ENCODE measurements around the gene GIMD1.
"Not testable (repeated sequence)": the region's sequence is repeated elsewhere in the genome, so short reads cannot be mapped to it uniquely, and the experiment has no call there.

Gene GIMD1

DNA sequence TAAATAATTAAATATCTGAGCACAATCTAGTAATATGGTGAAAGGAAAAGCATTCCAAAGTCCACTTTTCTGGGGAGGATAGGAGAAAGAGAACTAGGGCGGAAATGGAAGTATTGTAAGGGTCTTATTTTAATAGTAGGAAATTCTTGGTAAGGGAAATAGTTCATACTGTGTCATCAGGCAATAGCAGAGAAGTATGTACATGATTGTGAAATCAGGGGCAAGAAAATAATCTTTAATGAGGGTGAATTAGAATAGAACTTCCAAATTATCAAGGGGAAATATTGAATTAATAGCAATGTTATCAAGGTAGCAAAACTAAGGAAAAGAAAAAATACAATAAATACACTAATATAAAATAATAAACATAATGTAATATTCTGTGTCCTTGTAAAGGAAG lies 14.8 kb downstream of the GIMD1 start:
- in situ Hi-C loops (cut with MboI; ENCODE audit: low sequenced_read_pairs) = no loop called here

DNA sequence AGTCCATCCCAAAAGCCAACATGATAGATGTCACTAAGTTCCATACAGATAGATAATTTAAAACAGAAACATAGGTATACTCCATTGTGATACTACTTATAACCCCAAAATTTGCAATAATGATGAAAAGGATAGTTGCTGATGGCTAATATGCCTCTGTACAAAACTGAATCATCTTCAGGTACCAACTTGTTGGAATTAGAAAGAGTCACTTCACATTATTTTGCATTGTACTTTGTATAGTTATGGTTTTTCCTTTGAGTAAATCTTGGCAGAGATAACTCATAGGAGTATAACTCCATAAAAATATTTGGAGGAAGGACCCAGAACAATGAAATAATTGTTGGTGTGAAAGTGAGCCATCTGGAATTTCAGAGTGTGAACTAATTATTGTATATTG lies 17.6 kb downstream of the GIMD1 start:
- in situ Hi-C loops (cut with MboI; ENCODE audit: low sequenced_read_pairs) = no loop called here

DNA sequence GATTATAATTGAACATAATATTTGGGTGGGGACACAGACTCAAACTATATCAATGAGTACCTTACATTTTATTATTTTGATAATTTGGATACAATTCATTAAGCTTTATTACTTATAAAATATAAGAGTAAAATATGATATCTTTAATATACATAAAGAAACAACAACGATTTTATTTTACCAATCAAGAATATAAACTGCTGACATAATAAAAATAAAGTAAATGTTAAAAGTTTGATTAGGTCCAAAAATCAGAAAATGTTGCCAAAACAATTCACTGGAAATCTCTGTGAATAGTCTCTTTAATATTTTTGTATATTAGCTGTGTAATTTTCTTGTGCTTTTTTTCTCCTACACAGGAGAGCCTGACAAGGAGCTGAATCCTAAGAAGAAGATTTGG lies 21.4 kb downstream of the GIMD1 start:
- in situ Hi-C loops (cut with MboI; ENCODE audit: low sequenced_read_pairs) = no loop called here

DNA sequence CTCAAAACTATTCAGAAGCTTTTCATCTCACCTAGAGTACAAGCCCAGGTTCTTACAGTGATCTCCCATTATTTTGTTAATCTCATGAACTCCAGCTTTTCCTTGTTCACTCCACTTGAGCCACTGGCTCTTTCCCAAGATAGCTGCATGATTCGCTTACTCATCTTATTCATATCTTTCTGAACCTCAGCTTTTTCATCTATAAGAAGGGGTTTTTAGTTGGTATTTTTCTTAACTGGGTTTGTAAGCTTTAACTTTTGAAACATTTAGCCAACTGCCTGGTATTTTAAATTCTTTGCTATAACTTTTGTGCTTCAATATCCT lies 24.0 kb downstream of the GIMD1 start:
- in situ Hi-C loops (cut with MboI; ENCODE audit: low sequenced_read_pairs) = no loop called here

DNA sequence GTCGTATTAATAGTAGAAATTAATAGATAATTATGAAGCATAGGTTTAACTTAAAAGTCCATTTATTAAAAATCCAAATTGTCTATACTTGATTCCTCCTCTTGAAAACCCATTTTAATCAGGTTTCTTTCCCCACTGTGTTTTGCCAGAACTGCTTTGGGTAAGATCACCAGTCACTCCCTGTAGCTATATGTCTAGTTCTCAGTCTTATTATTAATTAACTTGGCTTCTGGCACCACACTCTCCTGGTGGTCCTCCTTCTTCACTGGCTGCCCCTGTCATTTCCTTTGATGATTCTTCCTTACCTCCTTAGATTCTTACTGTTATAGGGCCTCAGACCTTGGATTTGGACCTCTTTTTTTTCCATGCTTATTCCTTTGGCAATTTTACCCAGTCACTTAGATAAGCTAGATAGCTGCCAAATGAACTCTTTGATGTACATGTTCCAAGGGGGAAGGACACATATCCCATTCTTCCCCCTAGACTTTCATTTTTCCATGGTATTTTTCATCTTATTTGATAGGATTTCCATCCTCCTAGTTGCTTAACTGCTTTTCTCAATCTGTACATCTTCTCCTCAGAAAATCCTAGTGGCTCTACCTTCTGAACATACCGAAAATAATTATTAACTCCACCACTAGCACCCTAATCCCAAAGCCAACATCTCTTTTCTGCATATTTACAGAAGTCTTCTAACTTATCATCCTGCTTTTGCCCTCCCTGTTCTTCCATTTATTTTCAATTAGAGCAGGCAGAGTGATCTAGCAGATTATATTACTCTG lies 24.5 kb downstream of the GIMD1 start:
- in situ Hi-C loops (cut with MboI; ENCODE audit: low sequenced_read_pairs) = no loop called here

DNA sequence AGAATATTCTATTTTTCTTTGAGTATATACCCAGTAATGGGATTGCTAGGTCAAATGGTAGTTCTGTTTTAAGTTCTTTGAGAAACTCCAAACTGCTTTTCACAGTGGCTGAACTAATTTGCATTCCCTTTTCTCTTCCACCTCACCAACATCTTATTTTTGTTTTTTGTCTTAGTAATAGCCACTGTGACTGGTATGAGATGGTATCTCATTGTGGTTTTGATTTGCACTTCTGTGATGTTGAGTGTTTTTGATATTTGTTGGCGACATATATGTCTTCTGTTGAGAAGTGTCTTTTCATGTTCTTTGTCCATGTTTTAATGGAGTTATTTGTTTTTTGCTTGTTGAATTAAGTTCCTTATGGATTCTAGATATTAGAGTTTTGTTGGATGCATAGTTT lies 27.8 kb downstream of the GIMD1 start:
- in situ Hi-C loops (cut with MboI; ENCODE audit: low sequenced_read_pairs) = no loop called here

DNA sequence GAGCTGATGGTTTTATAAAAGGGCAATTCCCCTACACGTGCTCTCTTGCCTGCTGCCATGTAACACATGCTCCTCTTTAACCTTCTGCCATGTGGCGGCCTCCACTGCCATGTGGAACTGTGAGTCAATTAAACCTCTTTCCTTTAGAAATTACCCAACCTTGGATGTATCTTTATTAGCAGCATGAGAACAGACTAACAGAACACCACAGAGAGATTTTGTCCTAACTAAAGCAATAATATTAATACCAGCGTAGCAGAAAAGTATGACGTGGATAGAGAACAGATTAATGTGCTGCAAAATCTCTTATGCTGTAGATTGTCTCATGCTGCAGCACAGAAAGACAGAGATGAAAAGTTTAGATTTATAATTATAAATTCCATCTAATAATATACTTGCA lies 29.1 kb downstream of the GIMD1 start:
- in situ Hi-C loops (cut with MboI; ENCODE audit: low sequenced_read_pairs) = no loop called here

DNA sequence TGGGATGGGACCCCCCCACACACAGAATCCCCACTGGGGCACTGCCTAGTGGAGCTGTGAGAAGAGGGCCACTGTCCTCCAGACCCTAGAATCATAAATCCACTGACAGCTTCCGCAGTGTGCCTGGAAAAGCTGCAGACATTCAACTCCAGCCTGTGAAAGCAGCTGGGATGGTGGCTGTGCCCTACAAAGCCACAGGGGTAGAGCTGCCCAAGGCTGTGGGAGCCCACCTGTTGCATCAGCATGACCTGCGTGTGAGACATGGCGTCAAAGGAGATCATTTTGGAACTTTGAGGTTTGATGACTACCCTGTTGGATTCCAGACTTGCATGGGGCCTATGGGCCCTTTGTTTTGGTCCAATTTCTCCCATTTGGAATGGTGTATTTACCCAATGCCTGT lies 29.9 kb downstream of the GIMD1 start:
- in situ Hi-C loops (cut with MboI; ENCODE audit: low sequenced_read_pairs) = no loop called here

DNA sequence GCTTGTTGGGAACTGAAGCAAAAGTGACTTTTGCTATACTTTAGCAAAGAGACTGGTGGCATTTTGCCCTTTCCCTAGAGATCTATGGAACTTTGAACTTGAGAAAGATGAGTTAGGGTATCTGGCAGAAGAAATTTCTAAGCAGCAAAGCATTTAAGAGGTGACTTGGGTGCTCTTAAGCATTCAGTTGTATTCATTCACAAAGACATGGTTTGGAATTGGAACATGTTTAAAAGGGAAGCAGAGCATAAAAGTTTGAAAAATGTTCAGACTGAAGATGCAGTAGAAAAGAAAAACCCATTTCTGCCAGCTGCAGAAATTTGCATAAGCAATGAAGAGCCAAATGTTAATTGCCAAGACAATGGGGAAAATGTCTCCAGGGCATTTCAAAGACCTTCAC lies 30.7 kb downstream of the GIMD1 start:
- in situ Hi-C loops (cut with MboI; ENCODE audit: low sequenced_read_pairs) = no loop called here

DNA sequence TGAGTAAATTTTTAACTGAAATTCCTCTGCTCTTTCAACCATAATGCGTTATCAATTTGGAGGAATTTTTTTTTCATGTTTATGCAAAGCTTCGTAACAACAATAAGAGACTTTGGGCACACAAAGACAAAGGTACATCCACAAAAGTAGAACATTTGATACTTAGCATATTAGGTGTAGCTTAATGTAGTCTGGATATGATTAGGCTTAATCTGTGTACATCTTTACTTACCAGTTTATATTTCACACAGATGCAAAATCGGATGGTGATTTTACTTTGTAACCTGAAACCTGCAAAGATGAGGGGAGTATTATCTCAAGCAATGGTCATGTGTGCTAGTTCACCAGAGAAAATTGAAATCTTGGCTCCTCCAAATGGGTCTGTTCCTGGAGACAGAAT lies 32.0 kb downstream of the GIMD1 start:
- in situ Hi-C loops (cut with MboI; ENCODE audit: low sequenced_read_pairs) = no loop called here

DNA sequence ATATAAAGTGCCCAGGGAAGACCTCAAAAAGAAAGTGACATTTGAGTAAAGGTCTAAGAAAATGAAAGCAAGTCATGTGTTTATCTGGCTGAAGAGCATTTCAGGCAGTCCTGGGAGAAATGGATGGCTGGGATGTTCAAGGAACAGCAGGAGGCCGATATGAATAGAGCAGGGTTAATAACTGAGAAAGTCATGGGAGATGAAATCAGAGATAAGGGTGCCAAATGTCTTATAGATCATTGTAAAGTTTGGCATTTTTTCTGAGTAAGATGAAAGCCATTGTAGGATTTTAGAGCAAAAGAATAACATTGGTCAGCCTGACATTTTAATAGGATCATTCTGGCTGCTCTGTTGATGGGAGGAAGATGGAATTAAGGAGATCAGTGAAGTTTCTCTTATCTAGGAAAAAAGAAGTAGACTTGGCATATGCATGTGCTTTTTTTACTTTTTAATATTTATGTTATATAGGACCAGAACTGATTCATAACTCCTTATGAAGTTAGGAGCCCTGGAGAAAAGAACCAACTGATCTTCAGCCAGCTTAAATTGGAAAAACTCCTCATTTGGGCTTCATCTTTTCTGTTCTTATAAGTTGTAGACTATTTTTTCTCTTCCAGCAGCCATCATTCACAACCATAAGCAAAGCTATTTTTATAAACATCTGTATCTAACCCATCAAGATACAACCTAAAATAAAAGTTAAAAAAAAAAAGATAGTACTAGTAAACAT lies 33.7 kb downstream of the GIMD1 start:
- in situ Hi-C loops (cut with MboI; ENCODE audit: low sequenced_read_pairs) = no loop called here

DNA sequence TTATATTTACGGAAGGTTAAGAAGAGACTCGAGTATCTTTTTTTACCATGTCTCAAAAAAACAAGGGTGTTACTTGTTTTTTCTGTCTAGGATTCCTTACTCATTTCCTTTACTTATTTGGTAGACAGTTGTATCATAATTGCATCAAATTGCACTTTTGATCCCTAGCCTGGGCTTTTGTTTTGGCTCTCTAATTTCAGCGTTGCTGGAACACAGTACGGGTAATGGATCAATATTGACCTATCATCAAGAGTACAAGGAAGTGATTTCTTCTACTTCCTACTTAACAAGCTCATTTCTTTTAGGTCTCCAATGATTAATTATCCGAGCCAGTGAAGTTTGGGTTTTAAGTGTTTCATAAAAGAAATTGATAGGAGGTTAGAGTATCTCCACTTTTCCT lies 35.4 kb downstream of the GIMD1 start:
- in situ Hi-C loops (cut with MboI; ENCODE audit: low sequenced_read_pairs) = no loop called here

DNA sequence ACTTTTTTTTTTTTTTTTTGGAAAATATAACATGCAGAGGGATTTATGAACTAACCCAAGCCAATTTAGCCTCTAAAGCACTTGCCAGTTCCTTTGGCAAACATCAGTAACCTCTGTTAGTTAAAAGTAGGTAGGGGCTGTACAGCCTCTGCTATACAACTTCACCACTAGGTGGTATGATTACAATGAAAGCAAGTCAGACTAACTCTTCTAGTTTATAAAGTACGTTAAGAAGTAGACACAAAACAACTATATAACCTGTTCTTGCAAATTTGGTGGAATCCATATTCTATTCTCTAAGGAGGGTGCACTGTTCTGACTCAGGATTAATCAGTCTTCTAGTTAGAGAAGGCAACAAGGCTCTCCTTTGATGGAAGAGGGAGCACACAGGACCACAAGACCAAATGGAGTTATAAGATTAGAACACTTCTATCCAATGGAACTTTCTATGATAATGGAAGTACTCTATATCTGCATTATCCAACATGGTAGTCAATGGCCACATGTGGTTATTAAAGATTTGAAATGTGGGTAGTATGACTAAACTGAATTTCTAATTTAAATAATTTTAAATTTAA lies 39.4 kb downstream of the GIMD1 start:
- in situ Hi-C loops (cut with MboI; ENCODE audit: low sequenced_read_pairs) = no loop called here

DNA sequence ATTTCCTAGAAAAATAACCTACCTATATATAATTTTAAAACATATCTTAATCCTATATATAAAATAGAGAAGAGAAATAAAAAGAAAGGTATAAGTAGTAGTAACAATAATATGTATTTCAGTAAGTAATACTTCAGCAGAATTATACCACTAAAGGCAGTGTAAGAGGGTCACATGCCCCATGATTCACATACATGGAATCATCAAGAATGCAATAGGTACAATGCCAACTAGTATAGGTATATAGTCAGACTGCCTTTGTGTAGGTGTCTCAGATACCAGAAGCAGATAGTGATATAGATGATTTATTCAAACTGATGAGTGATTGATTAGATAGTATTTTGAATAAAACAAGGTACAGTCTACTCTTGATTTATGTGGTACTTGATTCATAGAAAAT lies 42.8 kb downstream of the GIMD1 start:
- in situ Hi-C loops (cut with MboI; ENCODE audit: low sequenced_read_pairs) = no loop called here

DNA sequence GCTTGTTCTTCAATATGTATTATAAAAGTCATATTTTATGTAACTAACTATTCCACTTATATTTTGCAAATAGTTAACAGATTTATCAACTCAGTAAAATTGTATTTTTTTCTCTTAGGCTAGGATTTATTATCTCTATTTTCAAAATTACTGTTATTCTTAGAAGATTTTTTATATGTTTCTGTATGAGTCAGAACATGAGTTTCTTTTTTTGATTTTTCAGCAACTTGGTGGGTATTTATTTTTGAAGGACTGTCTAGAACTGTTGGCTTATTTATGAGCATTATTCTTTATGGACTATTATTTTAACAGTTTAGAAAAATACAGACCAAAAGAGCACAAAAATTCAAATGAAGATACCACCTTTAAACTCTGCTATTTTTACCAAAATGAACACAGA lies 45.5 kb downstream of the GIMD1 start:
- in situ Hi-C loops (cut with MboI; ENCODE audit: low sequenced_read_pairs) = no loop called here

DNA sequence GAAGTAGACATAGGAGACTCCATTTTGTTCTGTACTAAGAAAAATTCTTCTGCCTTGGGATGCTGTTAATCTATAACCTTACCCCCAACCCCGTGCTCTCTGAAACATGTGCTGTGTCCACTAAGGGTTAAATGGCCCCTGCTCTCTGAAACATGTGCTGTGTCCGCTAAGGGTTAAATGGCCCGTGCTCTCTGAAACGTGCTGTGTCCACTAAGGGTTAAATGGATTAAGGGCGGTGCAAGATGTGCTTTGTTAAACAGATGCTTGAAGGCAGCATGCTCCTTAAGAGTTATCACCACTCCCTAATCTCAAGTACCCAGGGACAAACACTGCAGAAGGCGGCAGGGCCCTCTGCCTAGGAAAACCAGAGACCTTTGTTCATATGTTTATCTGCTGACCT lies 46.8 kb downstream of the GIMD1 start:
- in situ Hi-C loops (cut with MboI; ENCODE audit: low sequenced_read_pairs) = not testable (repeated sequence)

DNA sequence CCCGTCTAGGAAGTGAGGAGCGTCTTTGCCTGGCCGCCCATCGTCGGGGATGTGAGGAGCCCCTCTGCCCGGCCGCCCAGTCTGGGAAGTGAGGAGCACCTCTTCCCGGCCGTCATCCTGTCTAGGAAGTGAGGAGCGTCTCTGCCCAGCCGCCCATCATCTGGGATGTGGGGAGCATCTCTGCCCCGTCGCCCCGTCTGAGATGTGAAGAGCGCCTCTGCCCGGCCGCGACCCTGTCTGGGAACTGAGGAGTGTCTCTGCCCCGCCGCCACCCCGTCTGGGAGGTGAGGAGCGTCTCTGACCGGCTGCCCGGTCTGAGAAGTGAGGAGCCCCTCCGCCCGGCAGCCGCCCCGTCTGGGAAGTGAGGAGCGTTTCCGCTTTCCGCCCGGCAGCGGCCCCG lies 47.4 kb downstream of the GIMD1 start:
- in situ Hi-C loops (cut with MboI; ENCODE audit: low sequenced_read_pairs) = not testable (repeated sequence)

DNA sequence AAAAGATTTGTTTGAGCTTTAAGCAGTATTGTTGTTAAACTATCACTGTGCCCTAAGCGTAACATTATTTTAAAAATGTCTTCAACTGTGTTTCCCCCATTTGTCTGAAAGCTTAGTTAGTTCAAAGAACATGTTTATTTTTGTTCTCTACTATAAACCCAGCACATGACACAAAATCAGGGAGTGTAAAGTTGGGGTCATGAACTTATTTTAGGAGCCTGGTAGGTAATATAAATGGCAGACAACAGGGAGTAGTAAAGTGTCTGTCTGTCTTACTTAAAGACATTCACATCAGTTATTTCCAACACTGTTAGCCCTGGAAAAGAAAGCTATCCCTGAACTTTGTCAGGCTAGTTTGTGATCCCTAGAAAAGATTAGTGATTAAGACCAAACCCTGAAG lies 48.3 kb downstream of the GIMD1 start:
- in situ Hi-C loops (cut with MboI; ENCODE audit: low sequenced_read_pairs) = no loop called here

DNA sequence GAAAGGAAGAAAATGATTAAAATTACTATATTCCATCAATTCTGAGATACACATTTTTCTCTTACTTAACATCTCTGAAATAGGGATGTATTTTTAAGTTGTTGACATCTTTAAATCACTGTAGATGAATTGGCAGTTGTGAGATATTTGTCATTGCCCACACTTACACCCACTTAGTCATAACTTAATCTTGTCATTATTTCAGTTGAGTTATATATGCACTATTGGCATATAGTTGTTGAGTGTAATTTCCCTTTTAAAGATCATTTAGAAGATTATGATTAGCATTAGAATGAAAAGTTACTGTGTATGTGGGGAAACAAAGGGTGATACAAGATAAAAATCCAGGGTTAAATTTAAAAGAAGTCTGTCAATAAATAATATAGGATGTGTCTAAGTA lies 50.1 kb downstream of the GIMD1 start:
- in situ Hi-C loops (cut with MboI; ENCODE audit: low sequenced_read_pairs) = no loop called here

DNA sequence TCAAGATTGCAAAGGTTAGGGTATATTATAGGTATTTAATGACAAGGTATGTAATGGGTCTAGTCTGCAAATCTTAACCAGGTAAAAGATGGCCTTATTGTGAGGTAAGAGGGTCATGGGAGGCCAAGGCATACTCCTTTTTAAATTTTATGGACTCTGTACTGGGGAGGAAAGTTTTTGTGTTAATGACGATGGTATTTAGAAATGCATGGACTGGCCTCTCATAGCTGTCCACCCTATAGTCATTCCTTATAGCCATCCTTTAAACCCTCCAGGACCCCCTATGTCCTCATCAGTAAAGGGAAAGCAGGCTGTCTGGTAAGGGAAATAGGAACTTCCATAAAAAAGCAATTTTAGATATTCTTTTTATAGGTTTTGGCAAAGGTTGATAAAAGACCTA lies 50.8 kb downstream of the GIMD1 start:
- in situ Hi-C loops (cut with MboI; ENCODE audit: low sequenced_read_pairs) = no loop called here

DNA sequence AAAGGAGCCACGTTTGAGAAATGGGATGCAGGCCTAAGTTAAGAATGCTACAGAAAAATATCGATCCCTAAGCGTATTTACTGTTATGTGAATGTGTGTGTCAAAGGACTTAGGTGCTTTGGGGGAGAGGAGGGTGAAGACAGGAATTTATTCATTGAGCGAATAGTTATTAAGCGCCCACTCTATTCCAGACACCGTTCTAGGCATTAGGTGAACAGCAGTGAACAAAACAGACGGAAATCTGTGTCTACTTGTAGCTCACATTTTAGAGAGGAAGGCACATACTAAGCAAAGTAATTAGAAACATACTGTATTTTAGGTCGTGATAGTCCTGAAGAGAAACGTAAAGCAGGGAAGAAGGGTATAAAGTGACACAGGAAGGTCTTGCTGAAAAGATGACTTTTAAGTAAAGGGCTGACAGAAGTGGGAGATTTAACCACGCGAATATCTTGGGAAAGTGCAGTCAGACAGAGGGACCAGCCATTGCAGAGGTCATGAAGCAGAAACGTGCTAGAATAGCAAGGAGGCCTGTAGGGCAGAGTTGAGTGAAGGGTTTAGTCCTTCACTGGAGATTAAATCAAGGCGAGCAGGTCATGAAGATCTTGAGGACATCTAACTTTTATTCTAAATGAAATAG lies 51.7 kb downstream of the GIMD1 start:
- in situ Hi-C loops (cut with MboI; ENCODE audit: low sequenced_read_pairs) = no loop called here

Data from HL-60/S4 (cell line).